Measurements from ENCODE around the gene HSD11B2.

DNA sequence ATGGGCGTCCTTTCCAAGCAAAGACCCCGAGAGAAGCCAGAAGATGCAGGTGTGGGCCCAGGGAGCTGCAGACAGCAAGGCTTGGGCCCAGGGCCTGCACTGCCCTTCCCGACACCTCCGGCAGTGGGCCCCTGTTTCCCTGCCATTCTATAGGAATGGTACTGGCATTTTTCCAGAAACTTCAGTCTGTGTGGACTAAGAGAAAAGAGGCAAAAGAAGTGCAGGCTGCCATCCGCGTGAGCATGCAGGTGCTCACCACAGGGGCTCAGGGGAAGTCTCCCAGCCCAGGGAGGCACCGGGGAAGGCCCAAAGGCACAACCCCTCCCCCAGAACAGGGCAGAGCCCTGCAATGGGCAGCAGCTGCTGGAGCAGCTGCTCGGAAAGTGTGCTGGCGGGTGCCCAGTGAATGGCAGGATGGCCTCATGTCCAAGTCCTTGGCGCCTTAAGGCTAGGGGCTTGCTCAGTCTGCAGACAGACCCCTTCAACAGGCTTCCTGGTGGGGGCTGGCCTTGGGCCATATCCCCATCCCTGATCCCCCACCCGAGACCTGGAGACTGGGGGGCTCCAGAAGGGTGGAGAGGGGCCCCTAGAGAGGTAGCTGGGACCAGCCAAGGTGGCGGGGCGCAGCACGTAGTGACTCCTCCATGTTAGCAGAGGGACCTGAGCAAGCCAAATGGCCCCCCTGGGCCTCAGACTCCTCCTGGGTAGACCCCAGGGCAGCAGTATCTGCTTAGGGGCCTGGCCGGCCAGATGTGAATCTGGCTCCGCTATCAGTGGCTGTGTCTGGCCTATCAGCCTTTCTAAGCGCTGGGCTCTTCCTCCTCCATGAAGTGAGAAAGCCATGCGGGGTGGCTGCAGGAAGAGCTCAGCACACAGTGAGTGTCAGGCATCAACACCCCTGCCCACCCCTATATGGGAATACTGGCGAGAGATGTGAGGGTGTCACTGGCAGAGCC lies 30.9 kb upstream of the HSD11B2 start:
- TF ChIP-seq, protein P1, sequence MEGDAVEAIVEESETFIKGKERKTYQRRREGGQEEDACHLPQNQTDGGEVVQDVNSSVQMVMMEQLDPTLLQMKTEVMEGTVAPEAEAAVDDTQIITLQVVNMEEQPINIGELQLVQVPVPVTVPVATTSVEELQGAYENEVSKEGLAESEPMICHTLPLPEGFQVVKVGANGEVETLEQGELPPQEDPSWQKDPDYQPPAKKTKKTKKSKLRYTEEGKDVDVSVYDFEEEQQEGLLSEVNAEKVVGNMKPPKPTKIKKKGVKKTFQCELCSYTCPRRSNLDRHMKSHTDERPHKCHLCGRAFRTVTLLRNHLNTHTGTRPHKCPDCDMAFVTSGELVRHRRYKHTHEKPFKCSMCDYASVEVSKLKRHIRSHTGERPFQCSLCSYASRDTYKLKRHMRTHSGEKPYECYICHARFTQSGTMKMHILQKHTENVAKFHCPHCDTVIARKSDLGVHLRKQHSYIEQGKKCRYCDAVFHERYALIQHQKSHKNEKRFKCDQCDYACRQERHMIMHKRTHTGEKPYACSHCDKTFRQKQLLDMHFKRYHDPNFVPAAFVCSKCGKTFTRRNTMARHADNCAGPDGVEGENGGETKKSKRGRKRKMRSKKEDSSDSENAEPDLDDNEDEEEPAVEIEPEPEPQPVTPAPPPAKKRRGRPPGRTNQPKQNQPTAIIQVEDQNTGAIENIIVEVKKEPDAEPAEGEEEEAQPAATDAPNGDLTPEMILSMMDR (IDR thresholded peaks at IDR 0.05): no peak
- TF ChIP-seq POLR2A (IDR thresholded peaks at IDR 0.05): no peak

All from prostate gland (tissue), 2 donors.